Colon (tissue), 2 donors: ENCODE results near the gene HHIPL1.
"Not testable (repeated sequence)": the region's sequence is repeated elsewhere in the genome, so short reads cannot be mapped to it uniquely, and the experiment has no call there.

Experiments
- FAIRE-seq: peaks from 2 replicates; lab custom pipeline; 2012; peaks lifted over from hg19 to GRCh38; lab: Jason Lieb, UNC
- donor health status: control.
- donor health status: control.

The HHIPL1 gene

DNA sequence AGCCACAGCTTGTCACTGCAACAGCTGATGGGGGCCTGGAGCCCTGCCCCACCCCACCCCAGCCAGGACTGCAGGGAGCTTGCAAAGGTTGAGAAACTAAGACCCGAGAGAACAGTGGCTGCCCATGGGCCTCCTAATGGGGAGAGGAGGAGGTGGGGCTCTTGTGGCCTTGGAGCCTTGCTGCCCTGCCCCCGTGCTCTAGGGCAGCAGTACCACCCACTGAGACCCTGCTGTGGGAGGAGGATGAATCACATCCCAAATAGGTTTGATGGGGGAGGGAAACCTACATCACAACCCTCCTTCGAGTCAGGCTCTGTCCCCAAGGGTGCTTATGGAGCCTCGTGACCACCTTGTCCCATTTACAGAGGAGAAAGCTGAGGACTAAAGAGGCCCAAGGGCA lies 15.9 kb downstream of the HHIPL1 start:
- FAIRE-seq: no peak

DNA sequence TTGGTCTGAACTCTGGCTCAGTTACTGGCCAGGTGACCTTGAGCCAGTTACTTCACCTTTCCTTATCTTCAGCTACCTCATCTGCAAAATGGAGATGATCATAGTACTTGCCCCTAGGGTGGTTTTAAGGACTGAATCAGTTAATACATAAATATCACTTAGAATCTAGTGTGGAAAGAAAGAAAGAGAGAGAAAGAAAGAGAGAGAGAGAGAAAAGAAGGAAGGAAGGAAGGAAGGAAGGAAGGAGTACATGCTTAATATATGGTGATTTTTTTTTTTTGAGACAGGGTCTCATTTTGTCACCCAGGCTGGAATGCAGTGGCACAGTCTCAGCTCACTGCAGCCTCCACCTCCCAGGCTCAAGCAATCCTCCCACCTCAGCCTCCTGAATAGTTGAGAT lies 16.3 kb downstream of the HHIPL1 start:
- not testable (repeated sequence) for FAIRE-seq

DNA sequence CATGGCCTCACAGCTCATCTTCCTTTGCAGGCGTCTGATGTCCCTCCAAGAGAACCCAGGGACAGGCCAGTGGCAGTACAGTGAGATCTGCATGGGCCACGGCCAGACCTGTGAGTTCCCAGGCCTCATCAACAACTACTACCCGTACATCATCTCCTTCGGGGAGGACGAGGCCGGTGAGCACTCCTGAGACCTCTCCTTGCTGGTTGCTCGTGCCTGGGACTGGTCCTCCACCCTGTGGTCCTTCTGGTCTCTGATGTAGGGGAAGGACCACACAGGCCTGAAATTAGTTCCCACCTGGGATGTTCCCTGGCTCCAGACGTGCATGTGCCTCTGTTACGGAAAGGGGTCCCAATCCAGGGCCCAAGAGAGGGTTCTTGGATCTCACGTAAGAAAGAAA lies 17.9 kb downstream of the HHIPL1 start:
- FAIRE-seq: no peak

DNA sequence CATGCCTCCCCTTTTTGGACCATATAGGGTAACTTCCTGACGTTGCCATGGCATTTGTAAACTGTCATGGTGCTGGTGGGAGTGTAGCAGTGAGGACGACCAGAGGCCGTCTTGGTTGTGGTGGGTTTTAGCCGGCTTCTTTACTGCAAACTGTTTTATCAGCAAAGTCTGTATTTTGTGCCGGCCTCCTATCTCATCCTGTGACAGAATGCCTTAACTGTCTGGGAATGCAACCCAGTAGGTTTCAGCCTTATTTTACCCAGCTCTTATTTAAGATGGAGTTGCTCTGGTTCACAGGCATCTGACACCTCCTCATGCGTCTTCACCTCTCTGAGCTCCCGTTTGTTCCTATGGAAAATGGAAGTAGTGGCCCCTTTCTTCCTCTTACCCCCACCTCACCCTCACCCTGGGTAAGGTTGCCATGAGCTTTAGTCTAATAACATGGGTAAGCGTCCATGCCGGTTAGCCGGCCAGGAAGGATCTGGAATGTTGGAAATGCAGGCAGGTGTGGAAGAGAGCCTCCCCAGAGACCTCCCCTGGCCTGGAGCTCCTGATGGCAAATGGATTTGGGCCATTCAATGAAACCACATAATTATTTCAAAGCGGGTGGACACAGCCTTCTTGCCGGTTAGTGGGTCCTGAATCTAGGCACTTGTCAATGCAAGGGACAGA lies 18.6 kb downstream of the HHIPL1 start:
- FAIRE-seq: no peak

DNA sequence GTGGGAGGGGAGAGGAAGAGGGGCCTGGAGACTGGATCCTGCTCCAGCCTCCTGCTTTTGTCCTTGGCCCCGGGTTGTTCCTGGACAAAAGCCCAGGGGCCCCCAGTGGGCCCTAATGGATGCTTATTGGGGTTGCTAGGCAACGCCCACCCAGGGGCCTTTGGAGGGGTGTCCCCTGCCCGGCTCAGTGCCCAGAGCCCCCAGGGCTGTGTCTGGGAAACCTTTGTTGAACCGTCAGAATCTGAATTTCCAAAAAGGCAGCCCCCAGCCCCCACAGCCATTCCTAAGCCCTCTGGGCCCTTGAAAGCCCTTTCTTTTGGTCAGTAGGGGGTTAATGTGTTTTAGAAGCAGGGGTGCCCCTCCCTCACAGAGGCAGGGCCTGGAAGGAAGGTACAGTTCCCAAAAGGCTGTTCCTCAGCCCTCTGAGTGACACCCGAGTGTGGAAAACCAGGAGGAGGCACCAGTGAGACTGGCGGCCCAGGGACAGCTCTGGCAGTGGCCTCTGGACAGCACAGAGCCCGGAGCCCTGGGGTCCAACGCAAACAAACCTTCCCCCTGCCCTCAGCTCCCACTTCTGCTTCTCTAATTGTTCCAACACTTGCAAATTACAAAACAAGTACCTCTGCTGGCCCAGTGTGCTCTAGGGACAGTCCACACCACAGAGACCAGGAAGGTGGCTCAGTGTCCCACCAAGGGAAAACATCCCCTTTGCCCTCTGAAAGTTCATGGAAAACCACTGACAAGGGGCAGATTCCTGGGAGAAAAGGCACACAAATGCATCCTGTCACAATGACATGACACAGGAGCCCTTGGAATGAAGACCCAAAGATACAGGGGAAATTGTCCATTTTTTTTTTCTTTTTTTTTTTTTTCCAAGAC lies 19.4 kb downstream of the HHIPL1 start:
- FAIRE-seq: no peak

DNA sequence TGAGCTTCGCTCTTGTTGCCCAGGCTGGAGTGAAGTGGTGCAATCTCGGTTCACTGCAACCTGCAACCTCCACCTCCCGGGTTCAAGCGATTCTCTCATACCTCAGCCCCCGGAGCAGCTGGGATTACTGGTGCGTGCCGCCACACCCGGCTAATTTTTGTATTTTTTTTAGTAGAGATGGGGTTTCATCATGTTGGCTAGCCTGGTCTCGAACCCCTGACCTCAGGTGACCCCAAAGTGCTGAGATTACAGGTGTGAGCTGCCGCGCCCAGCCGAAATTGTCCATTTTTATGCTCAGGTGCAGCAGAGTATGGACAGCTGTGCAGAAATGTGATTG lies 20.0 kb downstream of the HHIPL1 start:
- FAIRE-seq: no peak

DNA sequence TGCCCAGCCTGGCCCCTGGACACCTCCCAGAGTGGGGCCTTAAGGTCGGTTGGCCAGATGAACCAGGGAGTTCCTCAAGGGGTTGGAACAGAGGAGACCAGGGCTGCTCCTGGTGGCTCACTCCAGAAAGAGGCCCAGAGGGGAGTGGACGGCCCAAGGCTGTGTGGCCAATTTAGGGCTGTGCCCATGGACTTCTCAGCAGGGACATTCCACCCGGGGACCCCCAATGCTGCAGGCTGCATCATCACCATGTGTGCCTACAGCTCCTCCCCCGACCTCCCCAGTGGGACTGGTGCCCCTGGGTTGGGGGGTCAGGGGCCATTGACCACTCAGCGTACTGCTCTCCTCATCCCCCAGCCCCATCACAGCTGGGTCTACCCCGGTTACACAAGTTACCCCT lies 21.6 kb downstream of the HHIPL1 start:
- FAIRE-seq: no peak

DNA sequence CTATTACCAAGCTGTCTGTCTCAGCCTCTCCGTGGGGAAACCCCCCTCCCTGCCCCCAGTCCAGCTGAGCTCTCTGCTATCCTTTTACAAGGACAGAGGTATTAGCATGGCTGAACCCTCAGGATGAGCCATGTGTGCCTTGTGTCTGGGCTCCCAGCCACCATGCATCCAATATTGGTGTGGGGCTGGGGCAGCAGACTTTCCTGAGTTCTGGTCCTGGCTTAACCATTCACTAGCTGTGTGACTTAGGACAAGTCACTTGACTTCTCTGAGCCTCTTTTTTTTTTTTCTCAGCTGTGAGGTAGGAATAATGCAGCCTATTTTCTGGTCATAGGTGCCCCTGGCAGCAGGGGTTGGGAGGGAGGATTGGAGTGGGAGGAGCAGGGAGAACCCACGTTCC lies 22.1 kb downstream of the HHIPL1 start:
- no peak for FAIRE-seq

DNA sequence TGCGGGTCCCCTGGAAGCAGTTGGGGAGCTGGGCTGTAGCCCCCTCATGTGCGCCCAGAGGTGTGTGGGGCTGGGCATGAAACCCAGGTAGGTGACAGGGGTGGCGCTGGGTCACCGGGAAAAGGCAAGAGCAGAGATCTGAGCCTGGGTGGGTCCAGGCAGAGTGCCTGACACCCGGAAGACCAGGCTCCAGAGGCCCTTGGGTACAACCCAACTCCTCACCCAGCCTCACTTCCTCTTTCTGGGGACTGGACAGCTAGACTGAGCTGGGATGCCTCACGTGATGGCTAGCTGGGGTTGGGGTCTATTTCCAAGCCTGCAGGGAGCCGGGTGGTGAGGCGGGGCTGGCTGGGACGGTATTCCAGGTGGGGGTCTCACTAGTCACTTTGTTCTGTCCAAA lies 22.9 kb downstream of the HHIPL1 start:
- no peak for FAIRE-seq

DNA sequence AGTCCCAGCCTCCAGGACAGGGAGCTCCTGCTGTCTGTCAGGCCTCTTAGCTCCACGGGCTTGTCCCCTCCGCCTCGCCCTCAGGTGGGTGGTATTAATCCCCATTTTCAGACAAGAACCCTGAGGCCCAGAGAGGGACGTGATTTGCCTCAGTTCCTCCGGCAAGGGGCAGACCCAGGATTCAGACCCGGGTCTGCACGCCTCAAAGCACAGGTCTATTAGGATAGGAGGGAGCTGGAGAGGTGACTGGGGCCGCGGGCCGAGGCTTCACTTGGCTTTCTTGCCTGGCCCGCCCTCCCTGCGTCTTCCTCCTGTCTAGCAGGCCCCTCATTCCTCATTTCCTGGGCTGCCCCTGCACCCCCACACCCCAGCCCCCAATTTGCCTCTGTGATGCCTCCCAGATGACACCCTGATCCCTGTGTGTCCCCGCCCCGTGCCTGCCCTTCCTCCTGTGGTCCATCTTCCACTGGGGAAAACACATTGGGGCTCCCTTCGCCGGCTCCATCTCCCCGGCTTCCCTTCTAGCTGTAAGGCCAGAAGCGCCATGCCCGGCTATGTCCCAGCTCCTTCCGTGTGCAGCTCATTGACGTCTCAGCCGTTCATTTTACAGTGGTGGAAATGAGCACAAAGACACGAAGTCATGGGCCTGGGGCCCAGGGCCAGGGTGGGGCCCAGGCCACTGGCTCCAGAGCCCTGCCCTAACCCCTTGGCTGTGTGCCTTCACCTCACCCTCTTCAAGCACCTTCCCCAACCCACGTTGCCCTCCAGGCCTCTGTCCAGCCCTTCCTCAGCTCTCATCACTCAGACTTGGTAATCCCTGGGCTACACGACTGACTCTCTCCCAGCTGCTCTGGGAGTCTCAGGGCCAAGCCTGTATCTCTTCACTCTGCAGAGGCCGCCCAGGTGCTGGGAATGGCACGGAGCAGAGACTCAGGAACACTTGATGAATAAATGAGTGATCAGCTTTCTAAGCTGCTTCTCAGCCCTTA lies 23.7 kb downstream of the HHIPL1 start:
- FAIRE-seq: no peak

DNA sequence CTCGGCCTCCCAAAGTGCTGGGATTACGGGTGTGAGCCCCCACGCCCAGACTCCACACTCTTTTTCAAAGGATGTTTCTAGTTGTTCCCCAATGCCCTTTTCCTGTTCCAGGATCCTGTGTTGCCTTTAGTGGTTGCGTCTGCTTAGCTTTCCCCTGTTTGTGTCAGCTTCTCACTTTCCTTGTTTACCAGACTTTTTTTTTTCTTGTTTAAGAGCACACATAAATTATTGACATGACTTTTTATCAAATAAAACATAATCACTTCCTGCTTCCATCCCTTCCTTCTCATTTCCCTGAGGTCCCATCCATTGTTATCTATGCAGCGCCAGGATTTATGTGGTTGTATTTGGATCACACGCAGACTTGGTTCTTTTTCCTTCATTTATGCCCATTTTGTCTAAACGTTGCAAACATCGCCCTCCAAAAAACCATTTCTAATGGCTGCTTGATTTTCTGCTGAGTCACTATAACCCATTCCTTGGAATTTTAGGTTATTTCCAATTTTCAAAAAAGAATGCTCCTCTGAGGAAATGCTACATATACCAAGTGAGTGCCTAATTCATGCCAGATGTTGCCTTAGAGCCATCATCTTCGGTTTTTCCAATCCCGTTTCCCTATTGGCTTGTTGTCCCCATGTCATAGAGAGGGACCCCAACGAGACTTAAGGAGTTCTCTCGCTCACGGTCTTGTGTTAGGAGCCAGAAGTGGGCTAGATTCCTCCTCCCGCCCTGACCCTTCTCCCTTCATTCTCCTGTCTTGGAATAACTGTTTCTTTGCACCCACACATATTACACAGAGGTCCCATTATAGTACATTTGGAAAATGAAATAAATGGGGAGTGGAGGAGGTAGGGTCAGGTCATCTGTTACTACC lies 25.7 kb downstream of the HHIPL1 start:
- FAIRE-seq: no peak

DNA sequence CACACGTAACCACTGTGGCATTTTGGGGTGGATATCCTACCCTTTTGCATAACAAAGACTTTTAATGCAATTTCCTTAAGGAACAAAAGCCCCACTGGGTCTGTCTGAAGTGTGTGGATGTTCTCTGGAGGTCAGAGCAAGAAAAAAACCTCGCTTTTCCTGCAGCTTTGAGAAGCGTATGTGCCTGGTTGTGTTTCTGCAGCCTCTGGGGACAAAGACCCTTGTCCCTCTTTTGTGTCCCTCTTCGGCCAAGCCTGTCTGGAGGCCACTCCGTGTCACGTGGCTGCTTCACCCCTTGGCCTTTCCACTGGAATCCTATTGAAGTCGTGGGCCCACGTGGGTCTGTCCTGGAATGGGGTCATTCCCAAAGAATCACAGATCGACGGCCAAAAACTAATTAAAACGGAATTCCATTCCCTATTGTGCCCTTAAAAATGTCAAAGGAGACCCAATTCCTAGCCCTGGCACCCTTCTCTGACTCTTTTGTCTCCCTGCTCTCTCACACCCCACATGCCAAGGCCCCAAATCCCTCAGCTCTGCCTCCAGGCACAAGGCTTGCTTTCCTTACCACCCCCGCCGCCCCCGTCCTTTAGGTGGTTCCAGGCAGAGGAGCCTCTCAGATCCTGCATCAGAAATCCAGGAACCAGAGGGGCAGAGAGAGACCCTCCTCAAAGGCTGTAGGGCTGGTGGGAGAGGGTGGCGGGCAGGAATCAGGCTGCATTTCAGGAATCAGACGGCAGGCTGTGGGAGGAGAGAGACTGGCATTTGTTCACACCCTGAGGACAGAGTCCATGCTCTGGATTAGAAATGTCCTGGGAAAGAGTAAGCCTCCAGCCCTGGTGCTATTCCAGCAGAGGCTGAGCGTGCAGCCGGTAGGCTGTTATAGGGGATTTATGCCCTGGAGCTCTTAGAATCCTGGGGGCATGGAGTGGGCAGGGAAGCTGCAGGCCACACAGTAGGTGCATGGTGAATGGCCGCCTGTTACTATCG lies 26.6 kb downstream of the HHIPL1 start:
- FAIRE-seq: no peak

DNA sequence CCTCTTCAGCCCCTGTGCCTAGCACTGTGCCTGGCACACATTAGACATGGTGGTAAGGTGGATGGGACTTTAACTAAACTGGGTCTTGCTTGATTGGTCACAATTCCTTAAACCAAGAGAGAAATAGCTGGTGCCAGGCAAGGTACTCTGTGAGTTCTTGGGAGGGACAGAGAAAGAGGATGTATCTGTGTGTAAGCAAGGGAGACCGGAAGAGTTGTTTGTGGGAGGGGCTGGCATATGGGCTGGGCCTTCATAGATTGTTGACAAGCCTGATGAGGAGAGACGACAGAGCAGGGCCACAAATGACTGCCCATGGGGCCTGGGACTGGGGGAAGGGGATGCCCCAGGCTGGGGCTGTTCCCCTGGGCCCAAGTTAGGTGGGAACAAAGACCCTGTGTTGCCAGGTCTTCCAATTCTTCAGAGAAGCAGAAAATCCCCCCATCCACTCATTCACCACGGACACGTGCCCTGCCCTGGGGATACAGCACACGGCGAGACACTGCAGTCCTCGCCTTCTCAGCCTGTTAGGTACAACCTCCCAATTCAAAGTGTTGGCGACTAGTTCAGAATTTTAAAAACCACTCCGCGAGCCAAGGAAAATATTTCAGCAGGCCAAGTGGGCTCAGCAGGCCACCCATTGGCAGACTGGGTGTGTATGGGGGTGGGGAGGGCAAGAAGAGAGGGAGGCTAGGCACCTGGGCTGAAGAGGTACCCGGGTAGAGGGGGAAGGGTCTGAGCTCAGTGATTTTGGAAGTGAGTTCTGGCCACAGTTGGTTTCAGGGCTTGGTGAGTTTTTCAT lies 27.8 kb downstream of the HHIPL1 start:
- no peak for FAIRE-seq

DNA sequence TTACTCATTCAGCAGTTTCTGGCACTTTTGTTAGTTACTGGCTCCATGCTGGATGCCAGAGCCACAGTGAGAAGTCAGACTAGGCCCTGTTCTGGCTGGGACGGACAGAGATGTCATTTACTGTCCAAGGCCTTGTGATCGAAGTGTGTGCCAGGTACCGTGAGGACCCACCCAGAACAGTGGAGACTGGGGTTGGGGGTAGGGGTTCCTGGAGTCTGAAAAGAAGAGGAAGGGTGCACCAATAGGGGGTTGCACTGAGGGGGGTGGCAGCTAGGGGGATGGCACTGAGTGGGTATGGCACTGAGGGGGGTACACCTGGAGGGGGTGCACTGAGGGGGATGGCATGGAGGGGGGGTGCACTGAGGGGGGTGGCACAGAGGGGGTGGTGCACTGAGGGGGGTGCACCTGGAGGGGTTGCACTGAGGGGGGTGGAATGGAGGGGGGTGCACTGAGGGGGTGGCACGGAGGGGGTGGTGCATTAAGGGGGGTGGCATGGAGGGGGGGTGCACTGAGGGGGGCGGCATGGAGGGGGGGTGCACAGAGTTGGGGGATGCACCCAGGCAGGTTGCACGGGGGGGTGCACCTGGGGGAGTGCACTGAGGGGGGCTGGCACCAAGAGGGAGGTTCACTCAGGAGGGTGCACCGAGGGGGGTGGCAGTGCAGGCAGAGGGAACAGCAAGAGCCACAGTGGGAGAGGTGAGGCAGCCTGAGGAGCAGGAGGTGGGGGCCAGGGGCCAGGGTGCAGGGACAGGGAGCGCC lies 28.6 kb downstream of the HHIPL1 start:
- FAIRE-seq: no peak

DNA sequence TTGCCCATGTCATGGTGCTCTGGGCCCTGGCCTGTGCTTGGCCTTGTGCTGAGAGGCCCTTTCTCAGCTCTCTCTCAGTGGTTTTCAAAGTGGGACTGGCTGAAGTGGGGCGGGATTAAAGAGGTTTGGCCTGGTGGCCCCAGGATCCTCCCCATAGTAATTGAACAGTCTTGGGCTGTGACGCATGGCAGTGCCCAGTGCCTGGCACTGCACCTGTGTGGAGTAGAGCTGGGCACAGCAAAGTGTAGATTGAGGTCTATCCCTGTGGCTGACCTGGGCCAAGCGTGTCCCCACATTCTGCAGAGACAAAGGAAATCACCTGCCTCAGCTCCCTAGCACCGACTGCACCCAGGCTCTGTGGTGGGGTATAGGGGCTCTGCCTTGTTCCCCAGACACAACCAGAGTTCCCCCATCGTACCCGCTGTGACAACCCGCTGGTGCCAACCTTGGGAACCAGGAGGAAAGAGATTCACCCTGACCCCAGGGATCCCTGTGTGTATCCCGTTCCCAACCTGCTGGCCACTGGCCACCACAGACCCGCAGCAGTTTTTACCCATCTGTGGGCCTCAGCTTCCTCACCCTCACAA lies 29.2 kb downstream of the HHIPL1 start:
- no peak for FAIRE-seq

DNA sequence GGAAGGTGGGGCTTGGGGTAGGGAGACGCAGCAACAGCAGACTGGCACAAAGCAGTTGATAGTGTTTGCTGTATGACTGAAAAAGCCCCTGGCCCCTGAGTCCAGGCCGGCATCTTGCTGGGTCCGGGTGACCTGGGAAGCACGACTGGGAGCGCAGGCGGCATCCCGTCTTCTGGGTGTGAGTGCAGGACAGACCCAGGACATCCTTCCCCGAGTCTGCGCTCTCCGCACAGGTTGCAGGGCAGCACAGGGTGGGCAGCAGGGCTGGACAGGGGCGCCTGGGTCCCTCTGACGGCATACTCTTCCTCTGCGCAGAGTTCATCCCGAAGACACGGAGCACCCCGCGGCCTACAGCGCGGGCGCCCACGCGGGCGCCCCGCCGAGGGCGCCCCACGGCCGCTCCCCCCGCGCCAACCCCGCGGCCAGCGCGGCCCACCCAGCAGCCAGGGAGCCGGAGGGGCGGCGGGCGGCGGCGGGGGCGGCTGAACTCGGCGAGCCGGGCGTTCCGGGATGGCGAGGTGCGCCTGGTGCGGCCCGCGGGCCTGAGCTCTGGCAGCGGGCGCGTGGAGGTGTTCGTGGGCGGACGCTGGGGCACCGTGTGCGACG lies 29.9 kb downstream of the HHIPL1 start:
- no peak for FAIRE-seq

DNA sequence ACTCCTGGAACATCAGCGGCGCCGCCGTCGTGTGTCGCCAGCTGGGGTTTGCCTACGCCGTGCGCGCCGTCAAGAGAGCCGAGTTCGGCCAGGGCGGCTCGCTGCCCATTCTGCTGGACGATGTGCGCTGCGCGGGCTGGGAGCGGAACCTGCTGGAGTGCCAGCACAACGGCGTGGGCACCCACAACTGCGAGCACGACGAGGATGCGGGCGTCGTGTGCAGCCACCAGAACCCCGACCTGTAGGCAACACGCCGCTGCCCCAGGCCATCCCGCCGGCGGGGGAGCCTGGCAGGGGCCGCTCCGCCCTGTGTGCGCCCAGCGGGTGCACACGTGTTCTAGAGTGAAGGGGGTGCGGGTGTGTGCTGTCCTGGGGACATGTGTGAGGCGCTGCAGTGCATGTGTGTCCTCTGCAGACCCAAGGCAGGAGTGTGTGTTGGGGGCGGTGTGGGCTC lies 30.5 kb downstream of the HHIPL1 start:
- FAIRE-seq: no peak

DNA sequence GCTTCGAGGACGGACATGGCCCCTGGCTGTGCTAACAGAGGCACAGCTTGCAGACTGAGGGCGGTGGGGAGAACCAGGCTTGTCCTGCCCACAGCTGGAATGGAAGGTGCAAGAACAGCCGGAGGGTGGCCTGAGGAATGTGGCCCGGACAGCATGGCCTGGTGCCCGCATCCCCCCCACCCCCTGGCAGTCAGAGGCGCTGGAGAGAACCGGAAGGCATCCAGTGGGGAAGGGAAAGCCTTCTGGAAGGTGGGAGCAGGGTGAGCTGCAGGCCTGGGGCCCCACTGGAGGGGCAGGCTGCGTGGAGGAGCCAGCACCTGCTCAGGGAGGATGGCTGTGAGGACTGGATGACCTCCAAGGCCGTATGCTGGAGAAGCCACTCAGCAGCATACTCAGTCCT lies 31.0 kb downstream of the HHIPL1 start:
- FAIRE-seq: no peak
